IPS-NIHi7 (cell line): Measurements from ENCODE around the gene HOXD13.

Experiments
- DNase-seq: peaks from one replicate; pipeline ENCODE4 v3.0.0; 2012; ENCODE audit warnings: mixed read lengths; ENCODE audit errors: extremely low spot score

The HOXD13 gene

GRCh38 chr2:176093145-176093897 lies 800 bp downstream of the HOXD13 start:
- DNase-seq: no peak

DNA sequence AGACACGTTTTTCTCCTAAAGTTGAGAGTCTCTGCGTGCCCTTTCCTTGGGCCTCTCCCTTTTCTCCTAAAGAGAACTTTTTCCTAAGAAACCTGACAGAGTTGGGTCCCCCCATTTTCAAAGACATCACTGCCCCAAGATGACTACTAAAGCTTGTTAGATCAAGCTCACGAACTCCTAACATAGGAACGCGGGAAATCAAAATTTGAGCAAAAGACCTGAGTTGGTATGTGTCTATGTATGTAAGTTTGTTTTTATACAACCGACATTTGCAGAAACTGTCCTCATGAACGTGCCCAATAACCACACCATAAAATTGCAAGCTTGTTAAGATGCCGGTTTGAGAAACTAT lies 1.4 kb downstream of the HOXD13 start:
- DNase-seq: no peak

DNA sequence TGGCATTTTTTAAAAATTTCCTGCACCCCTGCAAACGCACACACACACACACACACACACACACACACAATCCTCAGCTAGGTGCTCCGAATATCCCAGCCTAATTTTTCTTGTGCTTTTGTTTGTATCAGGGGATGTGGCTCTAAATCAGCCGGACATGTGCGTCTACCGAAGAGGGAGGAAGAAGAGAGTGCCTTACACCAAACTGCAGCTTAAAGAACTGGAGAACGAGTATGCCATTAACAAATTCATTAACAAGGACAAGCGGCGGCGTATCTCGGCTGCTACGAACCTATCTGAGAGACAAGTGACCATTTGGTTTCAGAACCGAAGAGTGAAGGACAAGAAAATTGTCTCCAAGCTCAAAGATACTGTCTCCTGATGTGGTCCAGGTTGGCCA lies 1.8 kb downstream of the HOXD13 start:
- no peak for DNase-seq

DNA sequence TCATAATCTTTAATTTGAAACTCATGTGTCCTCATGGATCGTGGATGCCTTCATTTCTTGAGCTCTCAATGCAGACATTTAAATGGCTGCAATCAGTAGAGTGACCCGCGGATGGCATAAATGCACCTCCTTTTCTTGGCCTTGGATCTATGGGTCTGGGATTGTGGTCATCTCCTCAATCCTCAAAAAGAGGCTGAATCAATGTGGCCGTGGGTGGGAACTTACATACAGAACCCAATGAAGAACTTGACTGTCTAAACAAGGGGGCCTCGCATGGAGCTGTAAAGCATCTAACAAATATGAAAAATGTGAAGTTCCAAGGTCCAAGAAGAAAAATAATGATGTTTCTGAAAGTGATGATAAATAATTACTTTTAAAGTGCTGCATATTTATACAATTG lies 2.9 kb downstream of the HOXD13 start:
- DNase-seq: no peak

DNA sequence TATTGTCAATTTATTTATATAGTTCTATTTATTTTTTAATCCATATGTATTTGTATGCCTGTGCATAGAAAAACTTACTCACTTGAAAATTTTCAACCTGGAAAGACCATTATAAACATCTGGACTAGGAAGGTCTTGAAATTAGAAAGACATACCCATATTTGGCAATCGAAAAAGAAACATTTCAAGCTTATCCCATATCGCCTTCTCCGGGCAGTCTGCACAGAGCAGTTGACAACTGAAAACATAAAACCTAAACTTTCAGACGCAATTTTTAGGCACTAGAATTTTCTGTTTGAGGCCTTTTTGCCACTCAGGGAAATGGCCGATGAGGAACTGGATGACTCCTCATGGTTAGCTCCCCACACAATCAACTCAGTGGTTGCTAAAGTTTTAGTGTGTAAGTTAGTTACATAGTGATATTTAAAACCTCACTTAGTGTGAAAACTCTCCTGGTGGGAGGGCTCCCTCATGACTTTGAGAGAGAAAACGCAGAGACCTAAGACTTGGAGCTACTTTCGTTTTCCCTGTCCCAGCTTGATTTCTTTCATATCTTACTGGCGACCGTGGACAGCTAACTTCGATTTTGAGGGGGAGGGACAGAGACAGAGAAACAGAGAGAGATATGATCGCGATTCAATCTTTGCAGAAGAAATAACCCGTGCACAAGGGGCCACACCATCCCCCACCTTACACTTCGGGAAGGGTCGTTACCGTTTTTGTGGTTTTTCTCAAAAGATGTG lies 3.9 kb downstream of the HOXD13 start:
- DNase-seq: no peak

- peak; percentile 82 for DNase-seq
These were observed 4.7 kb downstream of the HOXD13 start for GRCh38 chr2:176096986-176097819.

DNA sequence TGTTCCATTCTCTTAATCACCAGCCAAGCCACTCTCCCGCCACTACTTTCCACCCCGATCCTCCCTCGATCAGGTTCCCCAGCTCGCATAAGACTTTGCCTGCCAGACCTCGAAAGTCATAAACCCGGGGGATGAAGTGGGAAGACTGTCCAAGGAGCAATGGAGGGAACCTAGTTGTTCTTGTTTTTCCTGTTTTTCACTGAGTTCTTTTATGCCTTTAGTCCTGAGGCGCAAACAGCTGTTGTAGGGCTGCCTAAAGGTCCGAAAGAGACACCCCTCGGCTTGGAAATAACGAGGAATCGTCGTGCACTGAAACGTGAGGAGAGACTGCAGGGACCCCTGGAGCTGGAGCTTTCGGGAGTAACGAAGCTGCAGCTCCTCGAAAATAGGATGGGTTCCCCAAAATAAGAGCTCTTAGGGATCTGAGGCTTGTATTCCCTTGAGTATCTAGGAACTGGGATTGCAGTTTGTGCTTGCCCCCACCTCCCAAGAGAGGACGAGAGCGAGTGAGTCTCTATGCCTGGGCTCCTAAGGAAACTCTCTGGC lies 5.4 kb downstream of the HOXD13 start:
- no peak for DNase-seq

GRCh38 chr2:176098366-176099158 lies 6.0 kb downstream of the HOXD13 start:
- DNase-seq: peak; percentile 12

DNA sequence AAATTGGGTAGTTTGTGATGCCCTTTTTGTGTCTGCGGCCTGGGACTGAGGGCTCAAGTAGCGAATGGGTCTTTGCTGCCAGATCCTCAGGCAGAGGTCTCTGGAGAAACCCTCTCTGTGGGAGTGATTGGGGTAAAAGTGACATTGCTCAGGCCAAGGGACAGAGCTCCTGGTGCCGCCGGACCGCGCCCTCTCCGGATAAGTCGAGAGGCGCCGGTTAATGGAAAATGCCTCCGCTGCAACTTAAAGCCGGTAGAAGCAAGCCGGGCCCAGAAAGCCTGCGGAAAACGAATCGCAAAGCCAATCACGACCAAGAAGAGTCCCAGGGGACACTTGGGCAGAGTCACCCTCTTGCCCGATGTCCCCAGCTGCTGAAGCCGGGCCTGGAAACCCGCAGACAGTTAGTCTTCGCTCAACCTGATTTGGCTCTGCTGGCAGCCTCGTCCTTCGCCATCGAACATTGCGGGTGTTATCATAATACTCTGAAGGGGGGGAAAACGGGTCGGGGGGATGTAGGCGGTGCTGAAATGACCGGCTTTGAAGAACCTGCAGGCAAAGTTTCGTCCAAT lies 6.7 kb downstream of the HOXD13 start:
- no peak for DNase-seq

DNA sequence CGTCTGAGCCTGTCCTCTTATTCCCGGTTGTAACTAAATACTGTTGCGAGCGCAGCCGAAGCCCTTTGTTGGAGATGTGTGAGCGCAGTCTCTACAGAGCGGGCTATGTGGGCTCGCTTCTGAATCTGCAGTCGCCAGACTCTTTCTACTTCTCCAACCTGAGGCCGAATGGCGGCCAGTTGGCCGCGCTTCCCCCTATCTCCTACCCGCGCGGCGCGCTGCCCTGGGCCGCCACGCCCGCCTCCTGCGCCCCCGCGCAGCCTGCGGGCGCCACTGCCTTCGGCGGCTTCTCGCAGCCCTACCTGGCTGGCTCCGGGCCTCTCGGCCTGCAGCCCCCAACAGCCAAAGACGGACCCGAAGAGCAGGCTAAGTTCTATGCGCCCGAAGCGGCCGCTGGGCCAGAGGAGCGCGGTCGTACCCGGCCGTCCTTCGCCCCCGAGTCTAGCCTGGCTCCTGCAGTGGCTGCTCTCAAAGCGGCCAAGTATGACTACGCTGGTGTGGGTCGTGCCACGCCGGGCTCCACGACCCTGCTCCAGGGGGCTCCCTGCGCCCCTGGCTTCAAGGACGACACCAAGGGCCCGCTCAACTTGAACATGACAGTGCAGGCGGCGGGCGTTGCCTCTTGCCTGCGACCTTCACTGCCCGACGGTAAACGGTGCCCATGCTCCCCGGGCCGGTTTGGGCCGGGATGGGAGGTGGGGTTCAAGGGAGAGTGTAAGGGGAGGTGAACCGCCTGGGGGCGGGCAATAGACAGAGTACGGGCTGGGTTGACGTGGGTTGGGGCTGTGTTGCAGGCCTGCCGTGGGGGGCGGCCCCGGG lies 7.4 kb downstream of the HOXD13 start, which contains the start of gene HOXD12:
TSS of gene HOXD12 (plus strand) at position 68 of the 819 bp plus-strand sequence. CDS start at position 75, 7 bp downstream.
- DNase-seq: peak; percentile 10

DNA sequence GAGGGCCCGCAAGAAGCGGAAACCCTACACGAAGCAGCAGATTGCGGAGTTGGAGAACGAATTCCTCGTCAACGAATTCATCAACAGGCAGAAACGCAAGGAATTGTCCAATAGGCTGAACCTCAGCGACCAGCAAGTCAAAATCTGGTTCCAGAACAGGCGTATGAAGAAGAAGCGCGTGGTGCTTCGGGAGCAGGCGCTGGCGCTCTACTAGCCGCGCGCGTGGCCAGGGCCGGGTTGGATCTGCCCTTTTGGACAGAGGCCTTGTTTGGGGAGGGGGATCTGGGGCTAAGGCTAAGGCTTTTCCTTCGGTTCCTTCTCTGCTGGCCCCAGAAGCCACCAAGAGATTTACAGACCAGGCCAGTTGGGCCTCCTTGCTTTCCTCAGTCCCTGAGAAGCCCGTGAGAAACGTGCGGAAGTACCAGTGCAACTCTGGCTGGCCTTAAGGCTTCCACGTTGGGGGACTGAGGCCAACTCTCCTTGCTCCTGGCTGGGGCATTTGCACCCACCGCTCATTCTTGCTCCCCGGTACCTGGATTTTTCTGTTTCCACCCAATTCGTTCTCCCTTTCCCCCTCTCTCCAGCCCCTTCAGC lies 8.1 kb downstream of the HOXD13 start:
- no peak for DNase-seq

GRCh38 chr2:176101216-176101830 lies 8.8 kb downstream of the HOXD13 start:
- no peak for DNase-seq

- no peak for DNase-seq
These were observed 9.3 kb downstream of the HOXD13 start for GRCh38 chr2:176101842-176102241.

GRCh38 chr2:176102309-176102866 lies 9.9 kb downstream of the HOXD13 start:
- DNase-seq: no peak

DNA sequence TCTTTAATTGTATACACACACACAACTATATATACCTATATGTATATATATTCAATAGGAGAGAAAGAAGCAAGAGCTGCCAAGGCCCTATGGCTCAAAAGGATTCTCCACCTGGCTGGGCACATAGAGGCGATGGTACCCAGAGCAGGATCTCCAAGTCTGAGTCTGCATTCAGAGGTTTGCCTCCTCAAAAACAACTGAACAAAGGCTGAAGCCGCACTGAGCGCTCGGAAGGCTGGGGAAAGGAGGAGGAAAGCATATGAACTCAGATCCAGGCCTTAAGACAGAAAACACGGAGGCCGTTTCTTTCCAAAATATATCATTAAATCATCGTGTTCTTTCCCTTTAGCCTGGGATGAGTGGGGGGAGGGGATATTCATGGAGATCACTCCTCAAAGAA lies 10.7 kb downstream of the HOXD13 start:
- DNase-seq: no peak

GRCh38 chr2:176103742-176104315 lies 11.3 kb downstream of the HOXD13 start:
- DNase-seq: no peak

DNA sequence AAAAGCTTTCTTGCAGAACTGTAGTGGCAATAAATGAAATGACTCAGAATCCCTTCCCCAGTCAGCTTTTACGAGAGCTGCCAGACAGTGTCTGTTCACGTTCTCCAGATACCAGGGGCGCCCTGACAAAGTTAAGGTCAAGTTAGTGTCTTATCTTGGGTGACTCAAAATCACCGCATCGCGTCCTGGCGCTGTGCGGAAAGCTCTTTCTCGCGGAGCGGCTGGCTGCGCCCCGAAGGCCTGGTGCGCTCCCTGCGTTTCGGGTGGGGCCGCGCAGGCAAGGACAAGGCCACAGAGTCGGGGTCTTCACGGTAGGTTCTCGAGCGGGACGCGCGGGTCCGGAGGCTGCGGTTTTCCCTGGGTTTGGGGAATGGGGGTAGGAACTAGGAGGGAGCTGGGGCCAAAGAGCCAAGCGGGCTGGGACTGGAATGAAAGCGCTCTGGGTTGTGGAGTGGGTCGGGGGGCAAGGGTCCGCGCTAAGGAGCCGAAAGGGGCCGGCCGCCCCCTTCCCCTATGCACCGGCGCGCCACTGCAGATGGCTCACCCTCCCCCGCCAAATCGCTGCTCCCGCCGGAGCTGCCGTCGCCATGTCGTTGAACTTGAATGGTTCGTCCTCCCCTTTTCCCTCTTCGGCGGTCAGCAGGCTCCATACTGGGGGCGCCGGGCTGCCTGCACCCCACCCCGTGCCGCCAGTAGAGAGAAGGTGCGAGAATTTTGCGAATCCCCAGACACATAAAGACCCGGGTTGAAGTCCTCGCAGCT lies 12.0 kb downstream of the HOXD13 start:
- no peak for DNase-seq
